Activated CD4-positive, alpha-beta T cell treated with anti-CD3 and anti-CD28 coated beads for 4 hours (primary cell): ENCODE data around the gene MFNG.
"Not testable (repeated sequence)": the region's sequence is repeated elsewhere in the genome, so short reads cannot be mapped to it uniquely, and the experiment has no call there.

ENCODE experiments used
- DNase-seq, 2 donors: peaks; one replicate each; pipeline ENCODE4 v3.0.0-alpha.2; 2020

MFNG gene

DNA sequence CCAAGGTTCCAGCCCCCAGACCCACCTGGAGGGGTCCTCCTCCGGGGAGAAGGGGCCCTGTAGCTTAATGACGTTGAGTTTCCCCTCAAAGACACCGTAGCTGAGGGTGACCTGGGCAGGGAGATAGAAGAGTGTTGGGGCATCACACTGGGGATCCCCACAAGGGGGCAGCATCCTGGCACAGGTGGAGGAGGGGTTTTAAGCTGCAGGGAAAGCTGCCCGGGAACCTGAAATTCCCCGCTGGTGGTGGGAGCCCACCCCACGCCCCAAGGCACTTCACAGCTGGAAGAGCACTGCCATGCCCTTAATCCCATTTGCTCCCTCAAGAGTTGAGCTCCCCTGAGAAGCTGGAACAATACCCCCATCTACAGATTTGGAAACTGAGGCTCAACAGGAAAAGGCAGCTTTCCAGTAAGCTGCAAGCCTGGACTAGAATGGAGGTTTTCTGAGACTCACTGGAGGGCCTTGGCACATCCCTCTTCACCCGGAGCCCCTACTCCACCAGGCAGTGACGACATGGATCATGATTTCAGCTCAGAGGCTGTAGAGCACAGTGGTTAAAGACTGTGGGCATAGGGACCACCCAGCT lies 13.7 kb downstream of the MFNG start:
- DNase-seq = peak; percentile 50 to 52

DNA sequence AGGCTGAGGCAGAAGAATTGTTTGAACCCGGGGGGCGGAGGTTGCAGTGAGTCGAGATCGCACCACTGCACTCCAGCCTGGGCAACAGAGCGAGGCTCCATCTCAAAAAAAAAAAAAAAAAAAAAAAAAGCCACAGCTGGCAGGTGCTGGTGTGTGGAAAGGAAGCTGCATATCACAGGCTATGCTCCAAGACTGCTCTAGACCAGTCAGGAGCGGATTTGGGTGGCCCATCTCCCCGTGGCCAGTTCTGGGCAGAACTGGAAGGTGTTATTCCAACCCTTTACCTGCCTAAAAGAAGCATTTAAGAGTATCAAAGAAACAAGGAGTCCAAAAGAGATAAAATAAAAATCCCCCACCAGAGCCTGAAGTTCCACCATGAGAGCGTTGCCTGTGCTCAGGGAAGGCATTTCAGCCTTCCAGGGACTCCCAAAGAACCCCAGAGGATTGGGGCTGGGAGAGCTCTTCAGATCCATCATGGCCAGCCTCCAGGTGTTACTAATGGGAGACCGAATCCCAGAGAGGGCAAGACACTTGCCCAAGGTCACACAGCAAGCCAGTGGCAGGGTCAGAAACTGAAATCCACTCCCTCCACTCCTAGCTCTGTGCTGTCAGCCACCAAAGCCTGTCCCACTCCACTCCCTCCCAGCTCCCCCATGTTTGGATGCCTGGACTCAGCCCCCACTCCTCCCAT lies 14.3 kb downstream of the MFNG start:
- no peak for DNase-seq

DNA sequence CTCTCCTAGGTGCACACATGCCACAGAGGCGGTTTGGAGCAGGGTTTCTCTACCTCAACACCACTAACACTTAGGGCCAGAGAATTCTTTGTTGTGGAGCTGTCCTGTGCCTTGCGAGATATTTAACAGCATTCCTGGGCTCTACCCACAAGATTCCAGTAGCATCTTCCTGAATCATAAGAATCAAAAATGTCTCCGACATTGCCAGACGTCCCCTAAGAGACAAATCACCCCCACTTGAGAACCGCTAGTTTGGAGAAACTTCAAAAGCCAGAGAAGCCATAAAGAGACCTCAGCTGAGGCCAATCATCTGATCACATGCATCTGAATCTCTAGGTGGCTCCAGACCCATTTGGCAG lies 16.1 kb downstream of the MFNG start:
- DNase-seq = no peak

DNA sequence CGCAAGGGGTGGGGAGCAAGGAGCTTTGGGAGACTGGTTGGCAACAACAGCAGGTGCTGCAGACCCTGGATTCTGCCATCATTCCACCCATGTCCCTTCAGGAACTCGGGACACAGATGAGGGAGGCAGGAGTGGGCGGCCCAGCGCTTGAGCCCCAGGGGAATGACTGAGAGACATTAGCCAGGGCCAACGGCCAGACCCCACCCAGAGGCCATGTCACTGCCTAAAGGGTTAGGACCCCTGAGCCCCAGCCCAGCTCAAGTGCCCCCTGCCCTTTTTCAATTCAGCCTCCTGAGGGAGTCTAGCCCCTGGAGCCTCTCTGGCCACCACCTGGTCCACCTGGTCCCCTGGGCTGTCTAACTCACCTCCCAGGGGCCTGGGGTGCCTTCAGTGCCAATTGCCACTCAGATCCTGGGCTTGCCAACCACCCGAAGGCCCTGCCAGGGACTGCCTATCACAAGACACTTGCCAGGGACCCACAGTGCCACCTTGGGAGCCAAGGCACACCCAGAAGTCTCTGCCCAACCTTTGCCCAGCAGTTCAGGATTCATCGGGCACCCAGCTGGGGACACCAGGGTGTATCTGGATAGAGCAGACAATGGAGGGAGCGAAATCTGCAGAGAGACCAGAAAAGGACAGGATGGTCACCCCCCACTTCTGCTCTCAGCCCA lies 16.6 kb downstream of the MFNG start:
- no peak for DNase-seq

DNA sequence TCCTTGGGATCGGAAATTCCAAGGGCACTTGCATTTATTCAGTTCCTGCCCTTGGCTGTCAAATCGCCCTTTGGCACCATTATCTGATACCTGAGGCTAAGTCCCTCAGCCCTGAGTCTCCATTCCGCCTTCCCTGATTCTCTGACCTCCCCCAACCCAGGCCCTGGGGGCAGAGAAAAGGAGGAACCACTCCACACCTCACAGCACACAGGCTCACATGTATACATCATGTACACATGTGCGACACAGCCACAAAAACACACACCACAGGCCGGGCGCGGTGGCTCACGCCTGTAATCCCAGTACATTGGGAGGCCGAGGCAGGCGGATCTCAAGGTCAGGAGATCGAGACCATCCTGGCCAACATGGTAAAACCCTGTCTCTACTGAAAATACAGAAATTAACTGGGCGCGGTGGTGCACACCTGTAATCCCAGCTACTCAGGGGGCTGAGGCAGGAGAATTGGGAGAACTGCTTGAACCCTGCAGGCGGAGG lies 17.9 kb downstream of the MFNG start:
- DNase-seq = not testable (repeated sequence)

DNA sequence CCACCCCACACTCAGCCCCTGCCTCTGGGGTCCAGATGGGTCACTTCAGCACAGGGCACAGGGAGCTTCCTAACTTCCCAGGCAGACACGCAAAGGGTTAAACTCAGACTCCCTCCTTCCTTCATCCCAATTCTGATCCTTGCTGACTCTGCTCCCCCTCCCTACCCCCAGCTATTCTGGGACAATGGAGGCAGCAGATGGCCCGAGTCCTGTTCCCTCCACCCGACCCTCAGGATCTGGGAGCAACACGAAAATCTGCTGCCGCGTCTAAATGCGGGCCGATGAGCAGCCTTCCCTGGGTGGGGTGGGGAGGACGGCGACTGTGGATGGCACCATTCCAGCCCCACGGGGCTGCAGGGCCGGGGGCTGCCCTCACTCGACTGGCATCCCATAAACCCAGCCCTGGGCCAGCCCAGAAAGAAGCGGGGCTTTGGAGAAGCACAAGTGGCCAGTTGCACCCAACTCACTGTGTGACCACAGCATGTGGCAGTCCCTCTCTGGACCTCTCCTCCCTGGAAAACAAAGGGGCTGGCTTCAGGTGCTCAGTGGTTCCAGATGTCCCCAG lies 18.7 kb downstream of the MFNG start:
- no peak for DNase-seq

DNA sequence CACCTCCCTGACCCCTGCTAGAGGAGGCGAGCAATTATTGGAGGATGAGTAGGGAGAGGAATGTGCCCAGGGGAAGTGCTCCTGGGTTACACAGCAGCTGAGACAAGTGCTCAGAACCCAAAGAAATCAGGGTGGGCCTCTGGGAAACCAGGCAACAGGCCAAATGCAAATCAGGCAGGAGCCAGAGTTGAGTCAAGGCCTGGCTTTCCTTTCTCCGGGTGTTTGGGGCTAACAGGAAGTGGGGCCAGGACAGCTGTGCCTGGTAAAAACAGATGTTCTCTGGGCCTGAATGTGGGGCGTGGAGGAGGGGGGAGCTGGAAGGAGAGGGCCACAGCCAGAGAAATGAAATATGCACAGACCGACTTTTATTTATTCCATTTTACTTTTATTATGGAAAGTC lies 22.0 kb downstream of the MFNG start:
- no peak for DNase-seq

DNA sequence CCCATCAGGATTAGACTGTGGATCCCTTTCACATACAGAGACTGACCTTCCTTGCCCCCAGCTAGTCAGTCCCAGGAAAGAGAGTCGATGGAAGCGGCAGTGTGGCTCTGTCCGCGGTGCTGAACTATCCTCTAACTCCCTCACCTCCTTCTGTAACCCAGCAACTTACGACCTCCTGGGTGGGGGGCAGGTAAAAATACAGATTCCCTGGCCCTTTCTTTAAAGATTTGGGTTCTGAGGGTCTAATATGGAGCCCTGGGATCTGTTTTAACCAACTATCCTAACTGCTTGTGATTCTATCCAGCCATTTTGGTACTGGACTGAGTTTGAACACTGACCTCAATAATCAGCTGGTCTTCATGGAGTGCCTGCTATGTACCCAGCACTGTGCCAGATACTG lies 23.2 kb downstream of the MFNG start:
- DNase-seq = no peak

DNA sequence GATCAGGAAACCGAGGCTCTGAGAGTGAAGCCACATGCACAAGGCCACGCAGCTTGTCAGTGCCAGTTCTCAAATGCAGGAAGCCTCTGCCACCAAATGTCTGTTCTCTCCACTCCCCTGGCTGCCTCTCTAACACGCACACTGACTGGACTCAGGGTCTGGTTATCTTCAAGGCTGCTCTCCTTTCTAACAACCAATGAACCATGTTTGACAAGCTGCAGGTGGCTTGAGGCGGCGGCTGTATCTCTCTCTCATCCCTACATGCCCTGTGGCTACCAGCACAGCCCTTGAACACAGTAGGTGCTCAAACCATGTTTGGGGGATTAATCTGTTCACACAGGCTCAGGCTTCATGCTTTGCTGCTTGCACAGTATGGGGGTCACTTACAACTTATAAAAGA lies 23.7 kb downstream of the MFNG start:
- no peak for DNase-seq

DNA sequence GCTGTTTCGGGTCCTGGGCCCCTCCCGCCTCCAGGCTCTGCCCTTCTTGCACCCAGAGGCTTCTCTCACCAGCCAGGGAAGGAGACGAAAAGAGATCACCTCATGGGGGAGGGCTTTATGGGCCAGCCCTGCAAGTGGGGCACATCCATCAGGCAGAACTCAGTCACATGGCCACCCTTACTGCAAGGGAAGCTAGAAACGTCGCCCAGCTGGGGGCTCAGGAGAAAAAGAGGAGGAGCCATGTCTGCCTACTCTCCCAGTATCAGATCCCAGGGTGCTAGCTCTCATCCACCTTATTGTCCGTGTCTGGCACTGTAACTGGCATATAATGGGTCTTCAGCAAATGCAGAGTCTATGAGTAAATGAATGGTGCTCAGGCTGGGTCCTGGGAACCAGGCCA lies 24.2 kb downstream of the MFNG start:
- DNase-seq = no peak

DNA sequence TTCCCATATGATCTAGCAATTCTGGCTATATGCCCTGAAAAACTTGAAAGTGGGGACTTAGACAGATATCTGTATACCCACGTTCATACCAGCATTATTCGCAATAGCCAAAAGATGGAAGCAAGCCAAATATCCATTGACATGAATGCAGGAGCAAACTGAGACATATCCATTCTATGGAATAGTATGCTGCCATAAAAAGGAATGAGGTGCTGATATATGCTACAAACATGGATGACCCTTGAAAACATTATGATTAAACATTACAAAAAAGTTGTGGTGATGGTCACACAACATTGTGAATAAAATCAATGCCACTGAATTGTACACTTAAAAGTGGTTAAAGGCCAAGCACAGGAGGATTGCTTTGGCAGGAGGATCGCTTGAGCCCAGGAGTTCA lies 25.5 kb downstream of the MFNG start:
- no peak for DNase-seq

DNA sequence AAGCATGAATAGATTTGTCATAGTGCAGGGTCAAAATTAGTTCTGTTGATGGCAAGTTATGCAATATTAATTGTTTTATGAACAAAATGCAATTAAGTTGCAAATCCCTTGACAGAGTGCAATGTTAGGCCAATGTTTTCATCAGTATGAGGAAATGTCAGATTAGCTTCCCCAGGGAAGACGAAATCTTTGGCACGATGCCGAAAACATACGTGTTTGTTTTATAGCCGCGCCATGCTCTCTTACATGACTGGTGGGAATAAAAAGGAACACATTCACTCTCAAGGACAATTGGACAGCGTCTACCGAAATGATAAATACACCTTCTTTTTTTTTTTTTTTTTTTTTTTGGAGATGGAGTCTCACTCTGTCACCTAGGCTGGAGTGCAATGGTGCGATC lies 27.0 kb downstream of the MFNG start:
- DNase-seq = no peak

DNA sequence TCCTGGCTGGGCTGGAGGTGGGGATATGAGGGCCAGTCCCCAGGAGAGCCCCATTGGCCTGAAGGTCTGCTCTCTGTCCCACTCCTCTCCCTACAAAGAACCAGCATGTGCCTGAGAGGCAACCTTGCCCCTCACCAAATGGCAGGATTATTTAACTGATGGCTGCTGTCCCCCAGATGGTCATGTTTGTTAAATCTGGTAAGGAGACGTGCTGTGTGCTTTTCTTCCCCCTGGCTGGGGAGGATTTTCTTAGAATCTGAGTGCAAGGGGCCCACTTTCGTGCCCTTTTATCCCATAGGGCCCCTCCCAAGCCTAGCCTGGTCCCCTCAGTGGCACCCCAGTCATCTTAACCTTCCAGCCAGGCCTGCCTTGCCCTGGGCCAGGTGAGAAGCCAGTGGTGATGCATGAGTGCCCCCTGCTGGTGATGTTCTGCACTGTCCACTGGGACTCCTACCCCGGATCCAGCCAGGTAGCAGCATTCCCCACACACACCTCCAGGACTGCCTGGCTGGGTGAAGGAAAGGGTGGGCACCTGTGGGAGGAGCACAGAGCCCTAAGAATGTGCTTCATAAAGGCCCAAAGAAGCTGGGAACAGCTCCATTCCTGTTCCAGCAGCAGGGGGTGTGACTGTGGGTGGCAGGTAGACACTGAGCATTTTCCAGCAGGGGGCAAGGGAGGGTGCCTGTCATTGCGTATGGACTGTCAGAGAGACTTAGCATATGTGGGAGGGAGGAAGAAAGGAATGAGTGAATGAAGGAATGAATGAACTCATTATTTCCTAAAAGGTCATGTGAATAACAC lies 28.9 kb downstream of the MFNG start:
- peak; percentile 79 to 89 for DNase-seq

DNA sequence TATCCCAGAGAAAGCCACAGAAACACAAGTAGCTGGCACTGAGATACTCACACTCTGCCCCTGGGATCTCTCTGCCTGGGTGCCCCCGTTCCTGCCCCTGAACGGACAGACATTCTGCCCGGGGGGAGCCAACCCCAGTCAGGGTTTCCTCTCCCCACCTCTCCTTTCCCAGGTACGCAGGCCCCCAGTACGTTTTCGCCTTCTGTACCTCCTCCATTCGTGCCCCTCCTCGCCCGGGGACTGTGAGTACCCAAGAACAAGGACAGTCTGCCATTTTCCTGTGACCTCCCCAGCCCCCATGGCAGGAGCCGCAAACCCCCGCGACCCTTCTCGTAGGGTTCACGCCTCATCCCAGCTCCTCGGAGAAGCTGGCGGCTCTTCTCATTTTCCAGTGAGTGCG lies 29.8 kb downstream of the MFNG start:
- no peak for DNase-seq

DNA sequence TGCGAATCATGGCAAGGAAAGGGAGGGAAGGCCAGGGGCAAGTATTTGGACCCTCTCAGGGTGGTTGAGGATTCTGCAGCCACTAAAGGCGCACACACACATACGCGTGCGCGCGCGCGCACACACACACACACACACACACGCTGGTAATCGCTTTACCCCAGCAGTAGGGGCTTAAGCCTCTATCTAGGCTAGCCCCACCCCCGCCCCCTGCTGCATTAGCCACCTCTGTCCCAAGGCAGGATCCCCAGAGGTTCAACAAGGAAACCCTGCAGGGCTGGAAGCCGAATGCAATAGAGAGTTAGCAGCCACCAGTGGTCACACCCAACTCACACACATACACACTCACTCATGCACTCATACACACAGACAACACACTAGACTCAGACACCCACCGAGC lies 30.3 kb downstream of the MFNG start:
- DNase-seq = no peak

DNA sequence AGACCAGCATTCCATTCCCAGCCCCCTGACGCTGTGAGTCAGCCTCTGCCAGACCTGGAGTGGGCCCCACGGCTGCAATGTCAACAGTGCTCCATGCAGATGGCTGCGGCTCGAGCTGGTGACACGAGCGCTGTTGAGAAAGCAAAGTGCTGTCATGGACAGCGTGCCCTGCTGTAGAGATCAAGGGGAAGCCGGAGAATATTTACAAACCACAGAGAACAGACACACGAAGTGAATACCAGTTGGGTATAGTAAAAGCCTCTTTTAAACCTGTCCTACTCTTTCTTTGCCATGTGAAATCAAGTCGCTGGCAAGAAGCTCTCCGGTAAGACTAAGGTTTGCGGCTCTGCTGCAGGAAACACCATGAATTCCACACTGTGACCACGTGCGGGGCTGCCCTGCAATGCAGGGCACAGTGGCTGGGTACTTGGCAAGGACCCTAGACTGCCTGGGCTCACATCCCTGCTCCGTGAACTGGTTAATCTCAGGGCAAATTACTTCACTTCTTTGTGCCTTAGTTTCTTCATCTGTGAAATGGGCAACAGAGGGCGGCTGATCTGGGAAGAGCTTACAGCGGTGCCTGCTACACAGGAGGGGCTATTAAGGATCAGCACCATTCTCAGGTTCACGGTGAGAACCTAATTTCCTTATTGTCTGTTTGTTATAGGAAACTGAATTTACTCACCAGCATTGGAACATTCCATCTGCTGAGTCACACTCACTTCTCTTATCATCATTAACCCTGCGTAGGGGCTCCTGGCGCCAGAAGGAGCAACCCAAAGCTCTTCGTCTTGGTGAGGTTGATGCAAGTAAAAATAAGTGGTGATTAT lies 31.1 kb downstream of the MFNG start:
- no peak for DNase-seq

DNA sequence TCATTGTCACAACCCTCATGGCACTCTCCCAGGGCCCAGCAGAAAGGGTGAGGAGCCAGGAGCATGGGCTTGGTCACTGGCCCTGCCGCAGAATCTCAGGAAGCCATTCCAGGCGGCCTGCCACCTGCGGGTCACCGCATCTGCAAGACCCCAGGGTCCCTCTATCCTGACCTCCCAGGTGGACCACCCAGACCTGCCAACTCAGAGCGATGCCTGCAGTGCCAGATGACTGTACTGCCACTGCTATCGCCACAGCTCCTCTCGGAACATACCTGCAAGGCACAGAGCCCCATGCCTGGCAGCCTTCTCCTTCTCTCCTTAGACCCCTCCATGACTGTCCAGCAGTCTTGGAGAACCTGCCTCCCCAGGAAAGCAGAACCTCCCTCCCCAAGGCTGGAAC lies 32.5 kb downstream of the MFNG start:
- no peak for DNase-seq

DNA sequence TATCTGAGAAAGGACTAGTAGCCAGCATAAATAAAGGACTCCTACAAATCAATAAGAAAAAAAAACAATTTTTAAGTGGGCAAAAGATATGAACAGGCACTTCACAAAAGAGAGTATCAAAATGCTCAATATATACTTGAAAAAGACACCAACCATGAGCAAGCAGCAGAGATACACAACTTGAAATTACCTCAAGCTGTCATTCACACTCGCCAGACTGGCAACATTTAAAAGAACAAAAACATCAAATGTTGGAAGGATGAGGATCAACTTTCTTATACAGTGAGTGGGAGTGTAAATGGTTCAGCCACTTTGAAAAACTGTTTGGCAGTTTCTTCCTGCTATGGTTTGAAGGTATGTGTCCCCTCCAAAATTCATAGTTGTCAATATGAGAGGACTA lies 35.0 kb downstream of the MFNG start:
- no peak for DNase-seq

DNA sequence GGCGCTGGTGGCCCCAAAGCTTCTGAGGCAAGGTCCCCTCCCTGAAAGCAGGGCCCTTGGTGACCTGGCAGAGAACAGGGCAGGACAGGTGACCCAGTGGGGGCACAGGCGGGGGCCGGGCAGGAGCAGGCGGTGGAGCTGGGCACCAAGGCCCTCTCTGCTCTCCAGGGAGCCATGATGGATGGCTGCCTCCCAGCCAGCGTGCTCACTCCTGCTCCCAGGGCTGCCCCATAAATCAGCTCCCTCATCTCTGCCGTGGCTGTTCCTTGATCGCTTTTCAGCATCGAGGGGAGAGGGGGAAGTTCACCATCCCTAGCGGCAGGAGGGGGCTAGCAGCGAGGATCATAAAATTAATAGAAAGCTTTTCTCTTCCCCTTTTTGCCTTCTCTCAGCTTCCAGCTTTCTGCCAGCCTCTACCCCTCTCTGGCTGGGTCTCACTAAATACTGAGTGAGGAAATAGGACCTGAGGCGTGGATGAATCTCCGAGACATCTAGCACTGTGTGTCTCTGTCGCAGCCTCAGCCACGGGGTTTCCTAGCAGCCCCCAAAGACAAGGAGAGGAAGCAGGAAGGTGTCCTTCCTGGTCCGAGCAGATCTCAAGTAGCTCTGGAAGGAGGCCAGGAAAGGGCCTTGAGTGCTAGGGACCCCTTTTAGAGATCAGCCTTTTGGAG lies 36.7 kb downstream of the MFNG start:
- no peak for DNase-seq

DNA sequence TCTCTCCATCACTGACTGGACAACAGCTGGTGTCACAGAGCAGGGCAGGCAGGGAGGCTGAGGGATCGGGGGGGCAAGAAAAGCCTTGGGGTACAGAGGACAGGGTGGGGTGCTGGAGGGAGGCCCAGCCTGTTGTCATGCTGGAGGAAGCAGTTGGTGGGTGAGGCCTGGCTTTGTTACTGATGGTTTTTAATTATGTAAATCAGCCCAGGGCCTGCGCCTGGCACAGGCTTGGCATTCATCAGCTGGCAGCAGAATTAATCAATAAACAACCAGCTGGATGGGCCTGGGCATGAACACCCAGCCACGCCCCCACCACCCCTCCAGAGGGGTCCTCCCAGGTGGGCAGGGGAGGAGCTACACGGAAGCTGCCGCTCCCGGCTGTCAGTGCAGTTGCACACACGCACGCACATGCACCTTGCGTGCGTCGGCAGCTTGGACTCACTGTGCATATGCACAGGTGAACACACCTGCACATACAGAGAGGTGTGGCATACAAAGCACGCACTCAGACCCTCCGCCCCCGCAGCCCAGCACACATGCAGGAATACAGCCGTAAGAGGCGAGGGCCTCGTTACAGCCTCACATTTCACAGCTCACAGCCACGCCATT lies 37.6 kb downstream of the MFNG start:
- DNase-seq = no peak

DNA sequence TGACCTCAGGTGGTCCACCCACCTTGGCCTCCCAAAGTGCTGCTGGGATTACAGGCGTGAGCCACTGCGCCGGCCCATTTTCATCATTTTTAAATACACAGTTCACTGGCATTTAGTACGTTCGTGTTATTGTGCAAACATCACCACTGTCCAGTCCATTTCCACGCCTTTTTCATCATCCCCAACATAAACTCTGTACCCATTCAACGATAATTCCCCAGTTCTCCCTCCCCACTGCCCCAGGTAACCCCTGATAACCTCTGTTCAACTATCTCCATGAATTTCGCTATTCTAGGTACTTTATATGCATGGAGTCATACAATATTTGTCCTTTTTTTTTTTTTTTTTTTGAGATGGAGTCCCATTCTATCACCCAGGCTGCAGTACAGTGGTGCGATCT lies 40.7 kb downstream of the MFNG start:
- DNase-seq = no peak
